Left colon (tissue), 2 donors: ENCODE results near the gene NMUR1. TPM values are rescaled to one million over a fixed set of nuclear protein-coding genes. Genes with fewer than 3 reads are reported as not detected.

Source experiments
- total RNA-seq, 2 donors: library from RNA; stranded (reverse); fragmentation: NEBNext Ultra II Directional; extraction: Animal tissue kit (Norgen Biotek cat#: 25700); gene quantifications; one replicate each; pipeline ENCODE4 v1.2.1, GENCODE V29; 2021
- donor health status: DM: no; HTN: no; CAD: no.
- donor health status: DM: yes; HTN: yes; CAD: no.

The NMUR1 gene
- total RNA-seq, 2 donors from 2014 or later: 0.15 to 1.3 TPM

Other genes starting within 250 kb of the NMUR1 start
- gene B3GNT7, start 134.7 kb downstream of the NMUR1 start, total RNA-seq: 100 to 1,000 TPM; 110 to 461 TPM
- 100 to 1,000 TPM; 229 to 335 TPM for gene NCL, start 66.0 kb downstream of the NMUR1 start, total RNA-seq
- gene TEX44, start 62.4 kb upstream of the NMUR1 start, total RNA-seq: not detected
- gene PTMA, start 178.1 kb upstream of the NMUR1 start, total RNA-seq: 100 to 1,000 TPM; 775 to 846 TPM